Smooth muscle cell (in vitro differentiated cells): ENCODE data around the gene CAMKV. TPM values are rescaled to one million over a fixed set of nuclear protein-coding genes. Genes with fewer than 3 reads are reported as not detected.

Source experiments
- DNase-seq: peaks from one replicate; lab custom pipeline; 2025; ENCODE audit not compliant: unreplicated experiment; lab: John Stamatoyannopoulos, UW
- H2AFZ ChIP-seq: fragments of 200-600 bp; sonication (generic); 2 replicates; pipeline ENCODE4 v1.6.0; 2016; ENCODE audit warnings: antibody characterized with exemption, low read depth, mild to moderate bottlenecking
- H3F3A ChIP-seq: fragments of 200-600 bp; sonication (generic); 2 replicates; pipeline ENCODE4 v1.6.0; 2017; ENCODE audit warnings: antibody characterized with exemption, low read depth
- H3K27ac ChIP-seq: fragments of 200-600 bp; sonication (generic); 2 replicates; pipeline ENCODE4 v1.5.1; 2016; ENCODE audit warnings: low read depth, mild to moderate bottlenecking
- H3K27me3 ChIP-seq: fragments of 200-600 bp; sonication (generic); 2 replicates; pipeline ENCODE4 v1.6.1; 2016; ENCODE audit warnings: low read depth, mild to moderate bottlenecking
- H3K36me3 ChIP-seq: fragments of 200-600 bp; sonication (generic); 2 replicates; pipeline ENCODE4 v1.5.1; 2016; ENCODE audit warnings: low read depth
- H3K4me1 ChIP-seq: fragments of 200-600 bp; sonication (generic); 2 replicates; pipeline ENCODE4 v1.5.1; 2016; ENCODE audit warnings: low read depth
- H3K4me2 ChIP-seq: fragments of 200-600 bp; sonication (generic); 2 replicates; pipeline ENCODE4 v1.6.0; 2016; ENCODE audit warnings: mild to moderate bottlenecking
- H3K4me3 ChIP-seq: fragments of 200-600 bp; sonication (generic); 2 replicates; pipeline ENCODE4 v1.5.1; 2016; ENCODE audit warnings: mild to moderate bottlenecking
- H3K79me2 ChIP-seq: fragments of 200-600 bp; sonication (generic); 2 replicates; pipeline ENCODE4 v1.6.0; 2016; ENCODE audit warnings: low read depth, mild to moderate bottlenecking
- H3K9ac ChIP-seq: fragments of 200-600 bp; sonication (generic); 2 replicates; pipeline ENCODE4 v1.6.0; 2016; ENCODE audit warnings: low read depth
- H3K9me3 ChIP-seq: fragments of 200-600 bp; sonication (generic); replicated peaks from 2 replicates; pipeline ENCODE4 v1.5.1; 2016; ENCODE audit warnings: low read depth
- H4K20me1 ChIP-seq: fragments of 200-600 bp; sonication (generic); 2 replicates; pipeline ENCODE4 v1.6.0; 2016; ENCODE audit warnings: low read depth
- WGBS: methylation state at CpG from one replicate; pipeline ENCODE4 v1.1.7; 2016; ENCODE audit warnings: low lambda C conversion rate; 5-methylcytosine and 5-hydroxymethylcytosine counted together
- polyA plus RNA-seq: library from polyadenylated mRNA; unstranded; fragments of >200 nt; fragmentation: Nextera tagmentation; extraction: Ambion mirVana; gene quantifications from 2 replicates; pipeline ENCODE4 v1.2.1, GENCODE V29; 2016
- total RNA-seq: library from RNA; depleted of rRNA; stranded (reverse); fragments of >200 nt; gene quantifications from 2 replicates; pipeline ENCODE4 v1.2.3, GENCODE V29; 2014
- TF ChIP-seq, protein P1 (sequence below): fragments of 200-600 bp; sonication (generic); IDR thresholded peaks from 2 replicates; pipeline ENCODE4 v1.5.1; 2017; ENCODE audit warnings: borderline replicate concordance, mild to moderate bottlenecking, antibody characterized with exemption; ENCODE audit not compliant: insufficient read depth, poor library complexity, severe bottlenecking

The CAMKV gene
- total and polyA plus RNA-seq, 2 experiments from 2014 or later: not detected

DNA sequence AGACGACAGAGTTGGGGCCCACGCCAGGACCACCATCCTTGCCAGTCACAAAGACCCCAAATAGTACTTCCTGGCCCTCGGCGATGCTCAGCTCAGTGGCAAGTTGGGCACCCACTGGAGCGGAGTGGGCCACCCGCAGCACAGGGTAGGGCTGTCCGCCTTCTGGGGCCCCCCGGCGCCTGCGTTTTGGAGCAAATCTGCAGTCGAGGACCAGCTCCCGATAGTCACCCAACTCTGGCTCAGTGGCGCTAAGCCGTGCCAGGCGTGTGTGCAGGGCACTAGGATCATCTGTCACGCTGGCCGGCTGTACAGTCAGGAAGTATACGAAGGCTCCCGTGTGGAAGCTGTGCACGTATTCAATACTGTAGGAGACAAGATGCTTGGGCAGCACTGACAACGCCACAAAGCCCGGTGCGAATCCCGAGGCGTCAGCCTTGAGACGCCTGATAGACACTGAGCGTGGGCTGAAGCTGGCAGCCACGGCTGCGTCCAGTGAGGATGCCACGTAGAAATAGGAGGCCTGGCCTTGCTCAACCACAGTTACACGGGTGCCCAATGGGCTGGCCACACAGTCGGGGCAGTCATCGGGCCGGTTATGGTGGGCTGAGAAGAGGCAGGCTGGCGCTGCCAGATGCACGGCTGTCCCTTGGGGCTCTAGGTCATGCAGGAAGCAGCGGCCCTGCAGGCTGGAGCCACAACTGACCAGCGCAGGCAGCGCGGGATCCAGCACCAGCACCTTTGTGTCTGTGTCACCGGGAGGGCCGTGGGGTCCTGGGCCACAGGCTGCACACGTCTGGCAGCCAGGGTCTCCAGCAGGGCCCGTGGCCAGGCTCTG, 33.0 kb upstream of the CAMKV start:
- no peak overlapping the region for H3K4me3 ChIP-seq
- no peaks in the 10 kb centered on the region for H3K36me3 ChIP-seq
- no peak overlapping the region for H3K4me2 ChIP-seq
- peaks cover 10% of the 10 kb centered on the region for H3K4me1 ChIP-seq
- no peak overlapping the region for H3K27ac ChIP-seq
- H3K79me2 ChIP-seq: no peaks in the 10 kb centered on the region
- no peak for DNase-seq
- H4K20me1 ChIP-seq: no peaks in the 10 kb centered on the region
- H3F3A ChIP-seq: peaks cover 5% of the 10 kb centered on the region
- H3K27me3 ChIP-seq: no peaks in the 10 kb centered on the region
- TF ChIP-seq, protein P1, sequence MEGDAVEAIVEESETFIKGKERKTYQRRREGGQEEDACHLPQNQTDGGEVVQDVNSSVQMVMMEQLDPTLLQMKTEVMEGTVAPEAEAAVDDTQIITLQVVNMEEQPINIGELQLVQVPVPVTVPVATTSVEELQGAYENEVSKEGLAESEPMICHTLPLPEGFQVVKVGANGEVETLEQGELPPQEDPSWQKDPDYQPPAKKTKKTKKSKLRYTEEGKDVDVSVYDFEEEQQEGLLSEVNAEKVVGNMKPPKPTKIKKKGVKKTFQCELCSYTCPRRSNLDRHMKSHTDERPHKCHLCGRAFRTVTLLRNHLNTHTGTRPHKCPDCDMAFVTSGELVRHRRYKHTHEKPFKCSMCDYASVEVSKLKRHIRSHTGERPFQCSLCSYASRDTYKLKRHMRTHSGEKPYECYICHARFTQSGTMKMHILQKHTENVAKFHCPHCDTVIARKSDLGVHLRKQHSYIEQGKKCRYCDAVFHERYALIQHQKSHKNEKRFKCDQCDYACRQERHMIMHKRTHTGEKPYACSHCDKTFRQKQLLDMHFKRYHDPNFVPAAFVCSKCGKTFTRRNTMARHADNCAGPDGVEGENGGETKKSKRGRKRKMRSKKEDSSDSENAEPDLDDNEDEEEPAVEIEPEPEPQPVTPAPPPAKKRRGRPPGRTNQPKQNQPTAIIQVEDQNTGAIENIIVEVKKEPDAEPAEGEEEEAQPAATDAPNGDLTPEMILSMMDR: no peak
- WGBS: 93% methylated on average over 43 of the region's 44 CpGs
- H3K9ac ChIP-seq: no peak overlapping the region
- no peak overlapping the region for H2AFZ ChIP-seq
- no peaks in the 10 kb centered on the region for H3K9me3 ChIP-seq

DNA sequence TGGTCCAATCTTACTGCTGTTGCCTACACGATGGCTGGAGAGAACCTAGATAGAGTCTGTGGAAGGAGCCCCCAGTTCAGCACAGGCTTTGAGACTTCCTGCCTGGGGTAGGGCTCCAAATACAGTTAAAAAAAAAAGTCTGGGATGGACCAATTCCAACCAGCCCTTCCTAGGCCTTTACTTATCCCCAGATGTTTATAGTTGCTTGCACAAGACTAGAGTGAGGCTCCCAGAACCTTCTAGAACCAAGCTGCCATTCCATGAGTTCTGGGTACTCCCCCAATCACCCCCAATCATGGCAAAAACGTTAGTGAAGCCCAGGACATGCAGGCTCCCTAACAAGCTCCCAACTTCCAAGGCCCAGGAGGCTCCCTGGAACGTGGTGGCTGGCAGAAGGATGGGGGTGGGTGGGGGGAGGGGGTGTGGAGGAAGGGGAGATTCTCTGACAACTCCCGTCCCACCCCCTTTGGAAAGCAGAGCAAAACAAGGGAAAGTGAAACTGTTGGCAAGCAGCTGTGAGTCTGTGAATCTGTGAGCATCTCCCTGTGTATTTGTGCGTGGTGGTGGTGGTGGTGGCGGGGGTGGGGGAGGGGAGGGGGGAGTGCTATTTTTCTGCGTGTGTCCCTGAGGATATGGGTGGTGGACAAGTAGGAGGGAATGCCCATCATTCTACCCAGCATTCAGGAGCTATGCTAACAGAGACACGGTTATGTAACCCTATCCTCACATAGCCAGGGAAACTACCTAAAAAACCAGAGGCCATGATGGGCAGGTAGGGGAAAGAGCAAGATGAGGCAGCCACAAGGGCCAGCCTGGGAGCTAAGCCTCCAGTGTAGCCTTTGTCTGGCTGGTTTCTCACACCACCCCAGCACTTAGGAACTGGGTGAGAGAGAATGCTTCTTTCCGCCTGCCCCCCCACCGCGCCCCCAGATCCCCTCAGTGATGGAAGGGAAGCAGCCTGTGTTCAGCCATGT, 31.9 kb upstream of the CAMKV start:
- Histone ChIP-seq H3K9me3 (no peaks in the 10 kb centered on the region), H3K4me1 (peaks cover 10% of the 10 kb centered on the region), H3K4me3 (no peak overlapping the region), H3K27ac (no peak overlapping the region), H2AFZ (no peak overlapping the region), H3K36me3 (no peaks in the 10 kb centered on the region), H4K20me1 (no peaks in the 10 kb centered on the region), H3K79me2 (no peaks in the 10 kb centered on the region), H3F3A (peaks cover 5% of the 10 kb centered on the region), H3K9ac (no peak overlapping the region), H3K27me3 (no peaks in the 10 kb centered on the region), H3K4me2 (no peak overlapping the region)
- no peak for DNase-seq
- TF ChIP-seq, protein P1: no peak
- WGBS: 76% methylated on average over 10 of the region's 11 CpGs

DNA sequence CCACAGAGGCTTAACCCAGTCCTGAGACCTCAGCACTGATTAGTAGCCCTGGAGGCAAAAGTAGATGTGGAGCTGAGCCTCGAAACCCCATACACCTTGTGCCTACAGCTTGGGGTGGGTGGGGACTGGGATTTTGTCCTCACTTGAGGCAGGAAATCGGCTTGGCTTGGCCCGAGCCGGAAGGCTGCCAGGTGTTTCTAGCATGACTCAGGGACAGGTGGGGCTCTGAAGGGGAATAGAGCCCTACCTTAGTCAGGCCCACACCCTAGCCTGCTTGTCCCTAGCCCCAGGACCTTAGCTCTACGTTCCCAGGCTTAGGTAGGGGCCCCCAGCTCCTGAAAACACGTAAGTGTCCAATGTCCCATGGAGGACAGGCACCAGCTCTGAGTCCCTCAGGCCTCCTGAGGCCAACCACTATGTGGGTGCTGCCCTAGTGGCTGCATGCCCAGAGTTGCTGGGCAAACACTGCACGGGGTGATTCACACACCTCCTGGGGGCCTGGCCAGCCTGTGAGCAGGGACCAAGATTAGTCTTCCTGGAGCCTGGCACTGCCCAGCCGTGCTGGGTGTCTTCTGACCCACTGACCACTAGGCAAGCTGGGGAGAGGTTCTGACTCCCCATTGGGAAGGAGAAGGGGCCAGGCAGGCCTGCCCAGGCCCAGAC, 30.9 kb upstream of the CAMKV start:
- Histone ChIP-seq H2AFZ (no peak overlapping the region), H3K79me2 (no peaks in the 10 kb centered on the region), H3K36me3 (no peaks in the 10 kb centered on the region), H3K9ac (no peak overlapping the region), H3K27me3 (no peaks in the 10 kb centered on the region), H3K9me3 (no peaks in the 10 kb centered on the region), H3K4me3 (no peak overlapping the region), H3K4me1 (peaks cover 5% of the 10 kb centered on the region), H4K20me1 (no peaks in the 10 kb centered on the region), H3F3A (peaks cover 2% of the 10 kb centered on the region), H3K4me2 (no peak overlapping the region), H3K27ac (no peak overlapping the region)
- 74% methylated on average over 7 of the region's 8 CpGs for WGBS
- no peak for DNase-seq
- TF ChIP-seq, protein P1: no peak
